ENCODE data around the gene MMP21.
A peak's percentile ranks its signal among the peaks of the same experiment; 100 is the strongest.

The MMP21 gene, protein sequence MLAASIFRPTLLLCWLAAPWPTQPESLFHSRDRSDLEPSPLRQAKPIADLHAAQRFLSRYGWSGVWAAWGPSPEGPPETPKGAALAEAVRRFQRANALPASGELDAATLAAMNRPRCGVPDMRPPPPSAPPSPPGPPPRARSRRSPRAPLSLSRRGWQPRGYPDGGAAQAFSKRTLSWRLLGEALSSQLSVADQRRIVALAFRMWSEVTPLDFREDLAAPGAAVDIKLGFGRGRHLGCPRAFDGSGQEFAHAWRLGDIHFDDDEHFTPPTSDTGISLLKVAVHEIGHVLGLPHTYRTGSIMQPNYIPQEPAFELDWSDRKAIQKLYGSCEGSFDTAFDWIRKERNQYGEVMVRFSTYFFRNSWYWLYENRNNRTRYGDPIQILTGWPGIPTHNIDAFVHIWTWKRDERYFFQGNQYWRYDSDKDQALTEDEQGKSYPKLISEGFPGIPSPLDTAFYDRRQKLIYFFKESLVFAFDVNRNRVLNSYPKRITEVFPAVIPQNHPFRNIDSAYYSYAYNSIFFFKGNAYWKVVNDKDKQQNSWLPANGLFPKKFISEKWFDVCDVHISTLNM

DNA sequence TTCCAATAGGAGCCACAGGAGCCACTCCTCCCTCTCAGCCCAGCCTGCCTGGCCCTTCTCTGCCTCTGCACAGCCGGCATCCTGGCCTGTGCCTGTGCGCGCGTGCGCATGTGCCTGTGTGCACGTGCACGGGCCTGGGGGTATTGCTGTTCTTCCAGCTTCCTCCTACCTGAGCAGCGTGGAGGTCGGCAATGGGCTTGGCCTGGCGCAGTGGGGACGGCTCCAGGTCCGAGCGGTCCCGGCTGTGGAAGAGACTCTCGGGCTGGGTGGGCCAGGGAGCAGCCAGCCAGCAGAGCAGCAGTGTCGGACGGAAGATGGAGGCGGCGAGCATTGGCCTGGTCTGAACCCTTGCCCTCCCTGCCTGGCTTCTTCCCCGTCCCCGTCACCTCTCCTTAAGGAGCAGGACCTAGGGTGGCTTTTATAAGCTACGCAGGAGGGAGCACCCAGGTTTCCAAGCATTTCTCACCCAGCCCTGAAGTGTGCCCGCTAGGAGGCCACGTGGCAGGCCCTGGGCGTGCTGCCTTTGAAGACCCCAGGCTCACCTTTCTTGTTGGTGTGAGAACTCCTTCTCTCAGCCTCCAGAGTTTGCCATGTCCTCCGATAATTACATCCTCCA, at the start of gene MMP21:
Gene MMP21 (minus strand): TSS at position 331 of the 616 bp plus-strand sequence. CDS start 0 bp downstream, at position 331.
- H3K4me1 Mint-ChIP-seq (ENCODE audit: low read depth) = no peaks in the 10 kb centered on the region
- no peak within 1 kb of the TSS for H3K27ac Mint-ChIP-seq
- DNase-seq (ENCODE audit: low spot score) = no peak
- H3K4me3 Mint-ChIP-seq = no peak within 1 kb of the TSS
- H3K27me3 Mint-ChIP-seq (ENCODE audit: low read depth) = no peaks in the 10 kb centered on the region
- no peaks in the 10 kb centered on the region for H3K36me3 Mint-ChIP-seq (ENCODE audit: low read depth)
- H3K9me3 Mint-ChIP-seq = no peaks in the 10 kb centered on the region

DNA sequence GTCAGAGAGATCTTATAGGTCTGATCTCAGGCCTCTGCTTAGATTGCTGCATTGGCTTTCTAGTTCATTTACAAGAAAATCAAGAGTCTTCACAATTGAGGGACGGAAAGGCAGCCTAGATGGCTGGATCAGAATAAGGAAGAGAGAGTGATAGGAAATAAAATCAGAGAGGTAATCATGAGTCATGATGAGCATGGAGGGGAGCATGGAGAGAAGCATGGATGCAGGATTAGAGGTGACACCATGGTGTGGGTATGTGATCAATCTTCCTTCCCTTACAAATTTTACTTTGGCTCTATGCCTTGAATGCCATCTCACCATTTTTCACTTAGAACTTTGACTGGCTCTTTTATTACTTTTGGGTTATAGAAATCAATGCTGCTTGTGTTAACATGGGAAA, 49.1 kb upstream of the MMP21 start:
- no peaks in the 10 kb centered on the region for H3K9me3 Mint-ChIP-seq
- no peak overlapping the region for H3K4me3 Mint-ChIP-seq
- no peak for DNase-seq (ENCODE audit: low spot score)
- H3K27ac Mint-ChIP-seq = no peak overlapping the region
- H3K36me3 Mint-ChIP-seq (ENCODE audit: low read depth) = peaks cover 28% of the 10 kb centered on the region
- H3K4me1 Mint-ChIP-seq (ENCODE audit: low read depth) = peaks cover 25% of the 10 kb centered on the region
- H3K27me3 Mint-ChIP-seq (ENCODE audit: low read depth) = no peaks in the 10 kb centered on the region

DNA sequence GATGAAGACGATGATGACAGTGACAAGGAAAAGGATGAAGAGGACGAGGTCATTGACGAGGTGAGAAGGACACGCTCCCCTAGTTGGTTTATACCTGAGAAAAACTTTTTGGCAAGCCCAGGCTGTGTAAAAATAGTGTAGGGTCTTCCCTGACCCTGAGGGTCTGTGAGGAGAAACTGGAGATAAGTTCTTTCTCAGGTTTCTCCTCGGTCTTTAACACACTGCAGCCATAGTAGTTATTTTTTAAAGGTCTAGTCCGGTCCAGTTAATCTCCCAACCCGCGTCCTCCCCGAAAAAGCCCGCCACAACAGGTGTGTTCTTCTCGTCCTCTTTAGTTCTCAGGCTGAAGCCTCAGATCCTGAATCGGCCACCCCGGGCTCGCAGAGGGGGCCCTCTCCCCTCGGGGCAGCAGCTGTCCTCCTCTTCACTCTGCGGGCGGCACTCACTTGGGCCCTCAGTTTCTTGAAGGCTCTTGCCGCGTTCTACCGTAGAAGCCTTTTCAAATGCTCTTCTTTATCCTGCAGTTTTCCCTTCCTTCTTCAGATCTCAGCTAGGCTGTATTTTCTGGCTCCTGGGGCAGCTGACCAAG, 48.1 kb upstream of the MMP21 start:
- H3K27me3 Mint-ChIP-seq (ENCODE audit: low read depth) = no peaks in the 10 kb centered on the region

DNA sequence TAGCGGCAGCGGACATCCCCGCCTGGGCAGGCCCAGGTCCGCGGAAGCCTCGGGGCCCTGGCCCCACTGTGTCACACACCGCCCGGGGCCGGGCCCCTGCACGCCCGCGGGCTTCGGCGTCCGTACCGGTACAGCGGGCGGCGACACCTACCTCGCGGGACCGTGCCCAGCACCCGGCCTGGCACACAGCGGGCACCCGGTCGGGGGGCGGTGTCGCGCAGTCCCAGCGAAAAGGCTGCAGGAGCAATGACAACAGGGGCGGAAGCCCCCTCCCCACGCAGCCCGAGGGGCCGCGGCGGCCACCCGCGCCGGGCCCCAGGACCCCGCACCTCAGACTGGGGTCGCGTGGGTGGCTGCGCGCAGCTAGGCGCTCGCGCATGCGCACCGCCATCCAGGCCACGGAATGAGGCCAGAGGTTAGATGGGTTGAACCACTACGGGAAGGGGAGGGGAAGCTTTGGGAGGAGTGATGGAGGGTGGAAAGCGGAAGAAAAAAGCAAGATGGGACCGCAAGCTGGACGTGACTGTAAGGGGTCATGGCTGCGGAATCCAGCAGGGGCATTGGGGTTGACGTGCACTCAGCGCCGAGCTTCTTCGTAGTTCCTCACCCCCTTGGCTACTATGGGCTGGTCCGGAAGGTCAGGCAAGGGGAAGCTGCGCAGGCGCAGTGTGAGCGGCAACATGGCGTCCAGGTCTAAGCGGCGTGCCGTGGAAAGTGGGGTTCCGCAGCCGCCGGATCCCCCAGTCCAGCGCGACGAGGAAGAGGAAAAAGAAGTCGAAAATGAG, 47.4 kb upstream of the MMP21 start, which contains the start of the genes BCCIP and UROS:
Gene BCCIP (plus strand): TSS at position 669 of the 785 bp plus-strand sequence. CDS start 12 bp downstream, at position 681.
Gene UROS (minus strand): TSS at position 381 of the 785 bp plus-strand sequence. CDS start 6,759 bp downstream, outside the sequence.
- Mint-ChIP-seq H3K9me3 (no peaks in the 10 kb centered on the region), H3K27me3 (ENCODE audit: low read depth) (no peaks in the 10 kb centered on the region), H3K27ac (peak within 1 kb of the TSS; percentile 86), H3K4me3 (peak within 1 kb of the TSS; percentile 85), H3K36me3 (ENCODE audit: low read depth) (peaks cover 15% of the 10 kb centered on the region), H3K4me1 (ENCODE audit: low read depth) (peaks cover 25% of the 10 kb centered on the region)
- peak; percentile 89 for DNase-seq (ENCODE audit: low spot score)

More for the DNA sequence above, 48.1 kb upstream of the MMP21 start:
- H3K4me3 Mint-ChIP-seq = no peak overlapping the region
- H3K27ac Mint-ChIP-seq = no peak overlapping the region
- DNase-seq (ENCODE audit: low spot score) = peak; percentile 11
- no peaks in the 10 kb centered on the region for H3K9me3 Mint-ChIP-seq
- peaks cover 21% of the 10 kb centered on the region for H3K36me3 Mint-ChIP-seq (ENCODE audit: low read depth)
- peaks cover 25% of the 10 kb centered on the region for H3K4me1 Mint-ChIP-seq (ENCODE audit: low read depth)

DNA sequence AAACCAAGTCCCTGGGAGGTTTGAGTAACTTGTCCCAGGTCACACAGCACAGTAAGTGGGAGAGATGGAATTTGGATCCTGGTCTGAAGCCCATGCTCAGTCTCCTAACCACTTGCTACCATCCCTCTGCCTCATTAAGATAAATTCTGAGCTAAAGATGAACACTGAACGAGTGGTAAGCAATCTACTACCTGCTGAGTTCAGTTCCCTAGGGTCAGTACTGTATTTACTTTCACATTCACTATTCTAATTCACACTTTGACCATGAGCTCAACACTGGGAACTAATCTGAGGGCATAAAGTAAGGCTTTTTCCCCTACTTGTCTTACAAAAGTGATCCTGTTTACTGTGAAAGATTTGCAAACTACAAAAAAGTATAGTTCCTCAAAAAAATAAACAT, 45.1 kb upstream of the MMP21 start:
- Mint-ChIP-seq H3K27ac (no peak overlapping the region), H3K9me3 (no peaks in the 10 kb centered on the region), H3K4me1 (ENCODE audit: low read depth) (peaks cover 17% of the 10 kb centered on the region), H3K36me3 (ENCODE audit: low read depth) (peaks cover 2% of the 10 kb centered on the region), H3K27me3 (ENCODE audit: low read depth) (no peaks in the 10 kb centered on the region), H3K4me3 (peak overlapping the region; percentile 60)
- DNase-seq (ENCODE audit: low spot score) = no peak

DNA sequence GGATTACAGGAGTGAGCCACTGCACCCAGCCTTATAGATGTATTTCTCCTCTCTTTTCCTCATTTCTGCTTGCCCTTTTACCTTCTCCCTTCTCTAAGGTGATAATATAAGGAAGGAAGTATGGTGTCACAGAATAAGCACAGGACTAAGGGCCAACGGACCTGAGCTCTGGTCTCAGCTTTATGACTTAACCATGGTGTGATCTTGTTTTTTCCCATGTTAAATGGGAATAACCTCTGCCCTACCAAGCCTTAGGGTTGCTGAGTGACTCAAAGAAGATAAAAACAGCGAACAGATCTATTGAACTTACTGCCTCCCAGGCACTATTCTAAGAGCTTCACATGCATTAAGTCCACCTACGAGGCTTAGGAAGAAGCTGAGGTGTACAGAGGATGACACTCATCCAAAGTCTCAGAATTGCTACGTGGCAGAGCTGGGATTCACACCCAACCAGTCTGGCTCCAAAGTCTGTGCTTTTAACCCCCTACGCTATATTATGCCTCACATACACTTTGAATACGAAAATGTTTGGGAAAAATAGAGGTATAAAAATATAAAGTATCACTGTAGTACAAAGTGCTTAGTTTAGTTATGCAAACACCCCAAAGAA, 41.8 kb upstream of the MMP21 start:
- no peak overlapping the region for H3K4me3 Mint-ChIP-seq
- no peak overlapping the region for H3K27ac Mint-ChIP-seq
- peaks cover 12% of the 10 kb centered on the region for H3K4me1 Mint-ChIP-seq (ENCODE audit: low read depth)
- peaks cover 8% of the 10 kb centered on the region for H3K36me3 Mint-ChIP-seq (ENCODE audit: low read depth)
- DNase-seq (ENCODE audit: low spot score) = no peak
- H3K9me3 Mint-ChIP-seq = no peaks in the 10 kb centered on the region
- no peaks in the 10 kb centered on the region for H3K27me3 Mint-ChIP-seq (ENCODE audit: low read depth)

DNA sequence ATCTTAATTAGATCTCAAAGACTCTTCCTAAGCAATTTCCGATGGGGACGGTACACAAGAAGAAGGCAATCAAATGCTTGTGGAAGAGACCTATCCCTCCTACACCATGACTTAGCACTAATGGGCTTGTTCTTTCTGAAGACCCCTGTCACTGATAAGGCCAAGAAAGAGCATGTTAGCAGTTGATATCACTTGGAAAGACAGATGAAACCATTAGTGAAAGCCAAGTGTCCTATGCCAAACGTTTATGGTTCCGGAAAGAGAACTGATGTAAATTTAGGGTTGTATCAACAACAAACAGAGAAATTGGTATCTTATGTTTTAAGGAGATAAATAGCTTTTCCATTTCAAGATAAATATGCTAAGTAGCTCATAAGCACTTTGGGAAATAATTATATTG, 40.9 kb upstream of the MMP21 start:
- H3K27me3 Mint-ChIP-seq (ENCODE audit: low read depth) = no peaks in the 10 kb centered on the region
- no peak for DNase-seq (ENCODE audit: low spot score)
- peaks cover 6% of the 10 kb centered on the region for H3K4me1 Mint-ChIP-seq (ENCODE audit: low read depth)
- H3K36me3 Mint-ChIP-seq (ENCODE audit: low read depth) = peaks cover 10% of the 10 kb centered on the region
- H3K9me3 Mint-ChIP-seq = no peaks in the 10 kb centered on the region
- no peak overlapping the region for H3K4me3 Mint-ChIP-seq
- H3K27ac Mint-ChIP-seq = no peak overlapping the region

DNA sequence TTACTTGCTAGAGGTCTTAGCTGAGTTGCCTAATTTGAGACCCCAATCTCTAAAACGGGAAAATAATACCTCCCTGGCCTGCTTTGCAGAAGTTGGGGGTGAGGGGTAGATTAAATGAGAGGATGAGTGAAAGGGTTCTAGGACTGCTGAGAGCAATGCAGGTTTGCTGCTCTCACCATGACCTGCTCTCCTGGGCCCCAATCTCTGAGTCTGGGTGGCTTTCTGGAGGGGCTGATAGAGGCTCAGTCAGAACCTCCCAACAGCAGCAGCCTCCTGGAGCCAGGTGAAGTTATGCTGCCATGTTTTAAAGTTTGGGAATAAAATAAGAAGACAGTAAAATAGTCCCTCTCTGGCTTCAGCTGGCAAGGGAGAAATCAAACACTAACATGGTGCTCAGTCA, 40.1 kb upstream of the MMP21 start:
- peaks cover 3% of the 10 kb centered on the region for H3K4me1 Mint-ChIP-seq (ENCODE audit: low read depth)
- H3K27me3 Mint-ChIP-seq (ENCODE audit: low read depth) = no peaks in the 10 kb centered on the region
- H3K9me3 Mint-ChIP-seq = no peaks in the 10 kb centered on the region
- no peak for DNase-seq (ENCODE audit: low spot score)
- no peak overlapping the region for H3K27ac Mint-ChIP-seq
- H3K36me3 Mint-ChIP-seq (ENCODE audit: low read depth) = peaks cover 13% of the 10 kb centered on the region
- no peak overlapping the region for H3K4me3 Mint-ChIP-seq

DNA sequence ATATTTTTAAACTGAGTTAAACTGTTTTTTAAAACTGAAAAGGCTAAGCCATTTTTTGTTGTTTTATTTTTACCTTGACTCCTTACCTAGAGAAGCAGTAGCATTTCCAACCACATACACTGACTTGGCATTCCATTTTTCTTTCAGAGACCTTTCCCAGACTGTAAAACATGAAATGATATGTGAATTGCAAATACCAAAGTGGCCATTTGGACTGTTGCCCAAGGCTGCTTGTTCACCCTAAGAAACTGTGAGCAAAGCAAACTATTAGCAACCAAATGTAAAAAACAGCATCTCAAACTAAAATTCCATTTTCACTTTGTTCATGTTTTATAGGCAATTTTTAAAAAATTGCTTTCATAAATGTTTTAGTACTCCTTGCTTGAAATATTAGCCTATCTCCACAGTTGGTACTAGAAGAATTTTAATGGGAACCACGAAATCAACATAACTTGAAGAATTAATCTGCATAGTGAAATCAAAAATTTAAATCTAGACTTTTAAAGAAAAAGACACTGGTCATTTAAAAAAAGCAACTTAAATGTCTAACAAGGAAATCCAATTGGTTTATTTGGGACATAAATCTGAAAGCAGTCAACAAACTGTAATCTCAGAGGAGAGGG, 36.6 kb upstream of the MMP21 start:
- Mint-ChIP-seq H3K4me3 (no peak overlapping the region), H3K4me1 (ENCODE audit: low read depth) (peaks cover 1% of the 10 kb centered on the region), H3K36me3 (ENCODE audit: low read depth) (peaks cover 23% of the 10 kb centered on the region), H3K27ac (no peak overlapping the region), H3K9me3 (no peaks in the 10 kb centered on the region), H3K27me3 (ENCODE audit: low read depth) (no peaks in the 10 kb centered on the region)
- no peak for DNase-seq (ENCODE audit: low spot score)

DNA sequence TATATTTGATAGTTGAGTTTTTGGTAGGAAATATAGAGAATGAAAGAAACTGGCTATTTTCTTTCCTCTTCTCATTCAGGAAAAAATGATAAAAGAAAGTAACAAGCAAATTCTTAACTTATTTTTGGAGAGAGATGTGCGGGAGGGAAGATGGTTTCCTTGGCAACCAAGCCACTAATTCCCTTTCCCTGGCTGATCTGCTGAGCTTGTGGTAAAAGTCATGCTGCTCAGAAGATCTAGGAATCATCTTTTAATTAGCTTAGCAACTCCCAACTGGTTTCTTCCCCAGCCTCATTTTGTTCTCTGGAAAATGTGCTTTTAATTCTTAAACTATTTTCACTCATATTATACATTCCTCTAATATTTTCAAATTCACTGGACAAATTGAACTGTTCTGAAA, 35.6 kb upstream of the MMP21 start:
- Mint-ChIP-seq H3K9me3 (no peaks in the 10 kb centered on the region), H3K4me3 (no peak overlapping the region), H3K4me1 (ENCODE audit: low read depth) (peaks cover 1% of the 10 kb centered on the region), H3K36me3 (ENCODE audit: low read depth) (peaks cover 24% of the 10 kb centered on the region), H3K27me3 (ENCODE audit: low read depth) (no peaks in the 10 kb centered on the region), H3K27ac (no peak overlapping the region)
- no peak for DNase-seq (ENCODE audit: low spot score)

DNA sequence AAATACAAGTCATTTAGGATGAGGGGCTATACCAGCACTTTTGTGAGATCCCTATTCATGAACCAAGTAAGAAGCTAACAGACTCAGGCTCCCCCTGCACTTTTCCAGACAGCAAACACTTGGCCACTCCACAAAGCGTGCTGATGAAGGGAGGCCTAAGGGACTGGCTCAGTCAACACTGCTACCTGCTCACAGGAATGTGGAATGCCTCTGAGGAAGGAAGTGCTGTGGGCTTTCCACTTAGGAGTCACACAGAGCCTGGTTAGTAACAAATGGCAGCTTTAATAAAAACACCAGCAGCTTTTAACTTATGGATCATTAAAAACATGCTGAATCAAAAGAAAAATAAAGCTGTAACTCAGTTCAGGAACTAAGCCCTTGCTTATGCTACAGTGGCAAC, 32.4 kb upstream of the MMP21 start:
- H3K27ac Mint-ChIP-seq = no peak overlapping the region
- H3K27me3 Mint-ChIP-seq (ENCODE audit: low read depth) = no peaks in the 10 kb centered on the region
- H3K36me3 Mint-ChIP-seq (ENCODE audit: low read depth) = peaks cover 24% of the 10 kb centered on the region
- peaks cover 1% of the 10 kb centered on the region for H3K4me1 Mint-ChIP-seq (ENCODE audit: low read depth)
- no peak overlapping the region for H3K4me3 Mint-ChIP-seq
- DNase-seq (ENCODE audit: low spot score) = no peak
- H3K9me3 Mint-ChIP-seq = no peaks in the 10 kb centered on the region

DNA sequence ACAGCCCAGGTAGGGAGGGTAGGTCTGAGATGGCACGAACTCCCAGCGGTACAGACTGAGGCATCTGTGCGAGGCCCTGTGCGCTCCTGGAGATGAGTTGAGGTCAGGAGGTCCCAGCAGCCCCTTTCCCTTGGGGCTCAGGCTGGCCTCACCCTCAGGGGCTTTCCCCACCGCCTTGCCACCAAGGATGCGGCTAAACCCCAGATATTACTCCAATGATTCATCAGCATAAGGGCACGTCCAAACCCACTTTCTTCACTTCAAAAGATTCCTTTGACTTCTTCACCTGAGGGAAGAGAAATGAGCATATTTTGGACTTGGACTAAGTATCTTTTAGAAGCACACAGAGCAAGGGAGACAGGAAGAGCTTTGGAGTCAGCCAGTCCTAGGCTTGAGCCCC, 27.1 kb upstream of the MMP21 start:
- no peaks in the 10 kb centered on the region for H3K27me3 Mint-ChIP-seq (ENCODE audit: low read depth)
- no peak overlapping the region for H3K27ac Mint-ChIP-seq
- no peak for DNase-seq (ENCODE audit: low spot score)
- no peaks in the 10 kb centered on the region for H3K9me3 Mint-ChIP-seq
- H3K4me1 Mint-ChIP-seq (ENCODE audit: low read depth) = peaks cover under 1% of the 10 kb centered on the region
- peaks cover 8% of the 10 kb centered on the region for H3K36me3 Mint-ChIP-seq (ENCODE audit: low read depth)
- no peak overlapping the region for H3K4me3 Mint-ChIP-seq

DNA sequence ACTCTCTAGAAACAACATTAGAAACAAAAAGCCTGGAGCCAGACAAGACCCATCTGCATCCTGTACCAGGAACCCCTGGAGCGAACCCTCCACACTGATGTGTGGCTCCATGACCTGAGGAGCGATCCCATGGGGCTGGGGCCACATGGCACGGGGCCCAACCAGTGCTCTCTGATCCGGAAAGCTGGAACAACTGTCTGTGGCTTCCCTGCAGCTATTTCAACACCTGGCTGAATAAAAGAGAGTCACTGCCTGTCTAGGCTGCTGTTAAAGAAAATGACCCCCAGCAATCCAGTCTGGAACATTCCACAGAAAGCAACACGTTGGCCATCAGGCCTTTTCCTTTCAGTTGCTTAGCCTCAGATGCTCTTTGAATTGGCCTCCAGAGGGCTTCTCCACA, 26.5 kb upstream of the MMP21 start:
- Mint-ChIP-seq H3K4me3 (no peak overlapping the region), H3K36me3 (ENCODE audit: low read depth) (peaks cover 8% of the 10 kb centered on the region), H3K27me3 (ENCODE audit: low read depth) (no peaks in the 10 kb centered on the region), H3K9me3 (no peaks in the 10 kb centered on the region), H3K4me1 (ENCODE audit: low read depth) (no peaks in the 10 kb centered on the region), H3K27ac (no peak overlapping the region)
- no peak for DNase-seq (ENCODE audit: low spot score)

Measured in T-helper 2 cell treated with Interferon-gamma antibody and Interleukin-4, amounts not matched to agents 5 μg/mL and 100 μg/mL, for 36 hours (primary cell).